DND-41 (cell line): ENCODE data around the gene FKBP2.

ENCODE experiments used
- ATAC-seq: fragments of 200-7000 bp; cut with Tn5 transposase; 3 replicates; pipeline ENCODE4 v1.9.1; 2021; ENCODE audit warnings: low read depth; ENCODE audit not compliant: insufficient read depth
- DNase-seq: peaks from one replicate; pipeline ENCODE4 v3.0.0-alpha.2; 2020
- H2AFZ ChIP-seq: 2 replicates; pipeline ENCODE4 v1.6.0; 2012; ENCODE audit warnings: low read depth, low read length
- H3K27ac ChIP-seq: 2 replicates; pipeline ENCODE4 v1.5.1; 2012; ENCODE audit warnings: low read length, inconsistent platforms
- H3K27me3 ChIP-seq: fragments of 200-600 bp; sonication (generic); 2 replicates; pipeline ENCODE4 v1.6.0; 2012; ENCODE audit warnings: low read length, mild to moderate bottlenecking, inconsistent platforms; ENCODE audit not compliant: insufficient read depth, poor library complexity
- H3K36me3 ChIP-seq: 2 replicates; pipeline ENCODE4 v1.5.1; 2012; ENCODE audit warnings: low read length, inconsistent platforms; ENCODE audit not compliant: insufficient read depth
- H3K4me1 ChIP-seq: 2 replicates; pipeline ENCODE4 v1.5.1; 2012; ENCODE audit warnings: mild to moderate bottlenecking, low read length; ENCODE audit not compliant: insufficient read depth
- H3K4me2 ChIP-seq: 2 replicates; pipeline ENCODE4 v1.6.0; 2012; ENCODE audit warnings: mild to moderate bottlenecking, moderate library complexity, low read length, inconsistent platforms; ENCODE audit not compliant: insufficient read depth
- H3K4me3 ChIP-seq, 2 experiments: fragments of 200-600 bp in 1 of 2; shearing (Covaris generic) in 1 of 2; 2 replicates each; pipeline ENCODE4 v1.5.1; 2012 to 2016; ENCODE audit warnings: inconsistent platforms in 2 of 2, low read length in 2 of 2, mild to moderate bottlenecking in 2 of 2, low read depth in 1 of 2, moderate library complexity in 1 of 2
- H3K79me2 ChIP-seq: 2 replicates; pipeline ENCODE4 v1.6.0; 2012; ENCODE audit warnings: low read length, inconsistent platforms; ENCODE audit not compliant: insufficient read depth
- H3K9ac ChIP-seq: 2 replicates; pipeline ENCODE4 v1.6.0; 2012; ENCODE audit warnings: low read depth, mild to moderate bottlenecking, inconsistent platforms, low read length, moderate library complexity
- H3K9me3 ChIP-seq: 2 replicates; pipeline ENCODE4 v1.5.1; 2012; ENCODE audit warnings: low read length, moderate library complexity, mild to moderate bottlenecking, inconsistent platforms; ENCODE audit not compliant: insufficient read depth, severe bottlenecking
- H4K20me1 ChIP-seq: 2 replicates; pipeline ENCODE4 v1.6.0; 2012; ENCODE audit warnings: low read length; ENCODE audit not compliant: insufficient read depth
- CTCF ChIP-seq: IDR thresholded peaks from 2 replicates; pipeline ENCODE4 v1.5.1; 2012; ENCODE audit warnings: borderline replicate concordance, low read length, moderate library complexity, mild to moderate bottlenecking; ENCODE audit not compliant: poor library complexity, severe bottlenecking; ENCODE audit errors: extremely low read depth
- EZH2 ChIP-seq: IDR thresholded peaks from 3 replicates; pipeline ENCODE4 v1.6.1; 2012; ENCODE audit warnings: borderline replicate concordance, low read depth, mild to moderate bottlenecking, moderate library complexity, low read length, inconsistent platforms; ENCODE audit not compliant: severe bottlenecking

Gene FKBP2

GRCh38 chr11:64266339-64266738 is 25.4 kb downstream of the FKBP2 start:
- Histone ChIP-seq H3K4me3 (no peak overlapping the region), H3K79me2 (peaks cover 13% of the 10 kb centered on the region), H3K9ac (no peak overlapping the region; the same call in 1 of the 2 replicates), H3K9me3 (no peaks in the 10 kb centered on the region), H3K36me3 (peaks cover 27% of the 10 kb centered on the region; the same call in 1 of the 2 replicates), H3K27ac (no peak overlapping the region), H4K20me1 (no peaks in the 10 kb centered on the region), H3K4me1 (peaks cover 23% of the 10 kb centered on the region), H3K4me2 (no peak overlapping the region), H3K27me3 (no peaks in the 10 kb centered on the region), H2AFZ (no peak overlapping the region)
- DNase-seq: no peak
- ATAC-seq: no peak
- TF ChIP-seq EZH2 (no peak), CTCF (no peak)

GRCh38 chr11:64267207-64267945 is 26.5 kb downstream of the FKBP2 start:
- Histone ChIP-seq H3K27me3 (no peaks in the 10 kb centered on the region), H3K27ac (no peak overlapping the region), H4K20me1 (no peaks in the 10 kb centered on the region), H3K36me3 (peaks cover 25% of the 10 kb centered on the region; the same call in 1 of the 2 replicates), H3K79me2 (peaks cover 23% of the 10 kb centered on the region), H3K4me3 (no peak overlapping the region), H3K4me1 (peaks cover 33% of the 10 kb centered on the region), H3K4me2 (no peak overlapping the region), H2AFZ (no peak overlapping the region), H3K9me3 (no peaks in the 10 kb centered on the region), H3K9ac (peak overlapping the region; percentile 95; the same call in 1 of the 2 replicates)
- TF ChIP-seq EZH2 (no peak), CTCF (no peak)
- DNase-seq: no peak
- no peak for ATAC-seq

GRCh38 chr11:64268025-64268892 is 27.4 kb downstream of the FKBP2 start:
- Histone ChIP-seq H3K4me3 (peak overlapping the region; percentile 79 to 90; a peak in 3 of 4 replicates), H3K9me3 (no peaks in the 10 kb centered on the region), H3K27me3 (no peaks in the 10 kb centered on the region), H3K79me2 (peaks cover 26% of the 10 kb centered on the region), H4K20me1 (no peaks in the 10 kb centered on the region), H3K4me2 (peak overlapping the region; percentile 99), H3K27ac (peak overlapping the region; percentile 90), H3K9ac (peak overlapping the region; percentile 95), H3K4me1 (peaks cover 38% of the 10 kb centered on the region), H3K36me3 (peaks cover 17% of the 10 kb centered on the region; the same call in 1 of the 2 replicates), H2AFZ (peak overlapping the region; percentile 71; the same call in 1 of the 2 replicates)
- no peak for TF ChIP-seq EZH2
- TF ChIP-seq CTCF: no peak
- DNase-seq (no peak), ATAC-seq (no peak)
